ENCODE measurements around the gene NBR1. TPM values are rescaled to one million over a fixed set of nuclear protein-coding genes. Genes with fewer than 3 reads are reported as not detected.
"Not testable (repeated sequence)": the region's sequence is repeated elsewhere in the genome, so short reads cannot be mapped to it uniquely, and the experiment has no call there.

The NBR1 gene
- total RNA-seq, 1 donor from 2014 or later: 62.7 TPM

GRCh38 chr17:43224146-43224705 lies 53.2 kb downstream of the NBR1 start:
- Mint-ChIP-seq H3K9me3 (ENCODE audit: low read depth) (no peaks in the 10 kb centered on the region), H3K36me3 (ENCODE audit: low read depth) (peaks cover 6% of the 10 kb centered on the region), H3K4me3 (ENCODE audit: unreplicated experiment) (no peak overlapping the region), H3K27me3 (ENCODE audit: low read depth) (no peaks in the 10 kb centered on the region), H3K4me1 (ENCODE audit: low read depth) (peaks cover 3% of the 10 kb centered on the region), H3K27ac (ENCODE audit: unreplicated experiment) (no peak overlapping the region)
- TF ChIP-seq, protein P1, sequence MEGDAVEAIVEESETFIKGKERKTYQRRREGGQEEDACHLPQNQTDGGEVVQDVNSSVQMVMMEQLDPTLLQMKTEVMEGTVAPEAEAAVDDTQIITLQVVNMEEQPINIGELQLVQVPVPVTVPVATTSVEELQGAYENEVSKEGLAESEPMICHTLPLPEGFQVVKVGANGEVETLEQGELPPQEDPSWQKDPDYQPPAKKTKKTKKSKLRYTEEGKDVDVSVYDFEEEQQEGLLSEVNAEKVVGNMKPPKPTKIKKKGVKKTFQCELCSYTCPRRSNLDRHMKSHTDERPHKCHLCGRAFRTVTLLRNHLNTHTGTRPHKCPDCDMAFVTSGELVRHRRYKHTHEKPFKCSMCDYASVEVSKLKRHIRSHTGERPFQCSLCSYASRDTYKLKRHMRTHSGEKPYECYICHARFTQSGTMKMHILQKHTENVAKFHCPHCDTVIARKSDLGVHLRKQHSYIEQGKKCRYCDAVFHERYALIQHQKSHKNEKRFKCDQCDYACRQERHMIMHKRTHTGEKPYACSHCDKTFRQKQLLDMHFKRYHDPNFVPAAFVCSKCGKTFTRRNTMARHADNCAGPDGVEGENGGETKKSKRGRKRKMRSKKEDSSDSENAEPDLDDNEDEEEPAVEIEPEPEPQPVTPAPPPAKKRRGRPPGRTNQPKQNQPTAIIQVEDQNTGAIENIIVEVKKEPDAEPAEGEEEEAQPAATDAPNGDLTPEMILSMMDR (IDR thresholded peaks at IDR 0.05): no peak
- peak; percentile 50 for DNase-seq (ENCODE audit: low spot score)

DNA sequence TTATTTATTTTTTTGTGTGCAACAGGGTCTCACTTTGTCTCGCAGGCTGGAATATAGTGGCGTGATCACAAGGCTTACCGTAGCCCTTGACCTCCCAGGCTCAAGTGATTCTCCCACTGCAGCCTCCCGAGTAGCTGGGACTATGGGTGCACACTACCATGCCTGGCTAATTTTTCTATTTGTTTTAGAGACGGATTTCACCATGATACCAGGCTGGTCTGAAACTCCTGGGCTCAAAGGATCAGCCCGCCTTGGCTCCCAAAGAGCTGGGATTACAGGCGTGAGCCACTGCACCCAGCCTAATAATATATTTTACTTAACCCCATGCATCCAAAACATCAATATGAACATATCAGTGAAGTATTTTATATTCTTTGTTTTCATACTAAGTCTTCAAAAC lies 55.4 kb downstream of the NBR1 start:
- DNase-seq (ENCODE audit: low spot score): peak; percentile 7

DNA sequence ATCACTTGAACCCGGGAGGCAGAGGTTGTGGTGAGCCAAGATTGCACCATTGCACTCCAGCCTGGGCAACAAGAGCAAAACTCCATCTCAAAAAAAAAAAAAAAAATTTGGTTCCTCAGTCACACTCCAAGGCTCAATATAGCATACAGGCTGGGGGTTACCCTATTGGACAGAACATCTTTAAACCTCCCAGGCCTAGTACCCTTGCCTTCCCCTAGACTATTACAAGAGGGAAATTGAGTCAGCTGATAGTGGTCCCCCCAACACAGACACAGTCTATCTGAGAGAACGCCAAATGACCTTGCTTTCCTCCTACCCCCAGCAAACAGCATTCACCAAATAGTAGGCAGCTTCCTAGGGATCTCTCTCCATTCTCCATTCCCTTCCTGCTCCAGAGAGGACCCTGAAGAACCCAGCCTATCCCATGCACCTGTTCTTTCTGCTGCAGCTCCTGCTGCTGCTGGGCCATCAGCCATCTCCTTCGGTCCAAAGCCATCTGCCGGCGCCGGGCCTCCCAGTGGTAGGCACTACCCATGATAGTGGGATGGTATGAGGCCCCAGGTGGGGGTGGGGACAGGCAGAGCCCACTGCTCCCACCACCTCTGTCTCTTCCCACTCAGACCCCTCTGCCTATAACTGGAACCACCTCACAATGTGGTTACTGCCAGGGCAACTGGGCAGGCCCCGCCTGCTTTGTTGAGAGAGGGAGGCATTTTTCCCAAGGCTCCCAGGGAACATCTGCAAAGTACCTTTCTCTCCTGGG lies 57.2 kb downstream of the NBR1 start, which contains the start of gene CCDC200:
TSS of gene CCDC200 (minus strand) at position 604 of the 763 bp plus-strand sequence. CDS start at position 535, 69 bp downstream.
- not testable (repeated sequence) for DNase-seq (ENCODE audit: low spot score); H3K27me3 Mint-ChIP-seq (ENCODE audit: low read depth); H3K4me3 Mint-ChIP-seq (ENCODE audit: unreplicated experiment); H3K27ac Mint-ChIP-seq (ENCODE audit: unreplicated experiment); H3K4me1 Mint-ChIP-seq (ENCODE audit: low read depth); H3K9me3 Mint-ChIP-seq (ENCODE audit: low read depth); H3K36me3 Mint-ChIP-seq (ENCODE audit: low read depth)

More for the DNA sequence above, 55.4 kb downstream of the NBR1 start:
- Mint-ChIP-seq H3K27ac (ENCODE audit: unreplicated experiment) (no peak overlapping the region), H3K27me3 (ENCODE audit: low read depth) (no peaks in the 10 kb centered on the region), H3K9me3 (ENCODE audit: low read depth) (no peaks in the 10 kb centered on the region), H3K4me1 (ENCODE audit: low read depth) (no peaks in the 10 kb centered on the region), H3K36me3 (ENCODE audit: low read depth) (peaks cover 2% of the 10 kb centered on the region), H3K4me3 (ENCODE audit: unreplicated experiment) (no peak overlapping the region)
- TF ChIP-seq, protein P1 (IDR thresholded peaks at IDR 0.05): no peak

DNA sequence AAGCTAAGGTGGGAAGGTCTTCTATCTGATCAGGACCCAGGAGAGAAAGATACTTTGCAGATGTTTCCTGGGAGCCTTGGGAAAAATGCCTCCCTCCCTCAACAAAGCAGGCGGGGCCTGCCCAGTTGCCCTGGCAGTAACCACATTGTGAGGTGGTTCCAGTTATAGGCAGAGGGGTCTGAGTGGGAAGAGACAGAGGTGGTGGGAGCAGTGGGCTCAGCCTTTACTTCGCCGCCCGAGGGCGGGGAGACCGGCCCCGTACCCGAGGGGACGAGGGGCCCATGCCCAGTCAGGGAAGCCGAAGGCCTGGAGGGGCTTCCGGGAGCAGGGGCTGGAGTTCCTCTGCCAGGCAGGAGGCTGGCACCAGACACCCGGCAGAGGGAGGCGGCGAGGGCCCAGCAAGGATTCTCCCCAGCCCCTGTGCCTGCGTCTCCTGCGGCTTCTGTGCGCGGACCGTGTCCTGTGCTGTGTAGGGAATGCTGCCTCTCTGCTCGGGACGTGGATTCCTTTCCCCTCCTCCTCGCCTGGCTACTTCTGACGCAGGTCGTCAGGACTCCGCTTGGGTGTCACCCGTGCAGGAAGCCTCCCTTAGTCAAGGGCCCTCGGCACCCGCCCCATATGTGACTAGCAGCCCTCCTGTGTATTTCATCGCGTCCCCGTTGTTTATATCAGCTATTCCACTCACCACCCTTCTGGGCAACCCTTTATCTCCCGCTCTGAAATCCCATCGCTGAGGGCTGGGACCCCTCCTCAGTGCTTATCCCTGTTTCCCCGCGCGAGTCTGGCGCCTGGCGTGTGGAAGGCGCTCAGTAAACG lies 60.4 kb downstream of the NBR1 start:
- H3K4me3 Mint-ChIP-seq (ENCODE audit: unreplicated experiment); H3K27me3 Mint-ChIP-seq (ENCODE audit: low read depth); H3K36me3 Mint-ChIP-seq (ENCODE audit: low read depth); H3K4me1 Mint-ChIP-seq (ENCODE audit: low read depth); H3K27ac Mint-ChIP-seq (ENCODE audit: unreplicated experiment); H3K9me3 Mint-ChIP-seq (ENCODE audit: low read depth): not testable (repeated sequence)
- DNase-seq (ENCODE audit: low spot score): peak; percentile 33

GRCh38 chr17:43232021-43232699 lies 61.1 kb downstream of the NBR1 start:
- H3K27me3 Mint-ChIP-seq (ENCODE audit: low read depth); H3K4me3 Mint-ChIP-seq (ENCODE audit: unreplicated experiment); H3K36me3 Mint-ChIP-seq (ENCODE audit: low read depth); H3K4me1 Mint-ChIP-seq (ENCODE audit: low read depth); H3K27ac Mint-ChIP-seq (ENCODE audit: unreplicated experiment); H3K9me3 Mint-ChIP-seq (ENCODE audit: low read depth): not testable (repeated sequence)
- peak; percentile 100 for DNase-seq (ENCODE audit: low spot score)

GRCh38 chr17:43233263-43233662 lies 62.2 kb downstream of the NBR1 start:
- H3K36me3 Mint-ChIP-seq (ENCODE audit: low read depth); H3K27ac Mint-ChIP-seq (ENCODE audit: unreplicated experiment); H3K27me3 Mint-ChIP-seq (ENCODE audit: low read depth); H3K4me1 Mint-ChIP-seq (ENCODE audit: low read depth); H3K4me3 Mint-ChIP-seq (ENCODE audit: unreplicated experiment); H3K9me3 Mint-ChIP-seq (ENCODE audit: low read depth); DNase-seq (ENCODE audit: low spot score): not testable (repeated sequence)

- H3K36me3 Mint-ChIP-seq (ENCODE audit: low read depth); H3K27me3 Mint-ChIP-seq (ENCODE audit: low read depth); H3K27ac Mint-ChIP-seq (ENCODE audit: unreplicated experiment); DNase-seq (ENCODE audit: low spot score); H3K9me3 Mint-ChIP-seq (ENCODE audit: low read depth); H3K4me1 Mint-ChIP-seq (ENCODE audit: low read depth); H3K4me3 Mint-ChIP-seq (ENCODE audit: unreplicated experiment): not testable (repeated sequence)
Measured at GRCh38 chr17:43233877-43234276, 62.9 kb downstream of the NBR1 start, which contains the start of gene RNU2-1. Gene RNU2-1 (minus strand): TSS chr17:43233977.

- not testable (repeated sequence) for H3K27ac Mint-ChIP-seq (ENCODE audit: unreplicated experiment); DNase-seq (ENCODE audit: low spot score); H3K36me3 Mint-ChIP-seq (ENCODE audit: low read depth); H3K27me3 Mint-ChIP-seq (ENCODE audit: low read depth); H3K9me3 Mint-ChIP-seq (ENCODE audit: low read depth); H3K4me3 Mint-ChIP-seq (ENCODE audit: unreplicated experiment); H3K4me1 Mint-ChIP-seq (ENCODE audit: low read depth)
Measured at GRCh38 chr17:43239597-43239996, 68.6 kb downstream of the NBR1 start.

GRCh38 chr17:43240596-43241352 lies 69.8 kb downstream of the NBR1 start:
- H3K4me1 Mint-ChIP-seq (ENCODE audit: low read depth); H3K9me3 Mint-ChIP-seq (ENCODE audit: low read depth); H3K27me3 Mint-ChIP-seq (ENCODE audit: low read depth); DNase-seq (ENCODE audit: low spot score); H3K36me3 Mint-ChIP-seq (ENCODE audit: low read depth); H3K4me3 Mint-ChIP-seq (ENCODE audit: unreplicated experiment); H3K27ac Mint-ChIP-seq (ENCODE audit: unreplicated experiment): not testable (repeated sequence)

DNA sequence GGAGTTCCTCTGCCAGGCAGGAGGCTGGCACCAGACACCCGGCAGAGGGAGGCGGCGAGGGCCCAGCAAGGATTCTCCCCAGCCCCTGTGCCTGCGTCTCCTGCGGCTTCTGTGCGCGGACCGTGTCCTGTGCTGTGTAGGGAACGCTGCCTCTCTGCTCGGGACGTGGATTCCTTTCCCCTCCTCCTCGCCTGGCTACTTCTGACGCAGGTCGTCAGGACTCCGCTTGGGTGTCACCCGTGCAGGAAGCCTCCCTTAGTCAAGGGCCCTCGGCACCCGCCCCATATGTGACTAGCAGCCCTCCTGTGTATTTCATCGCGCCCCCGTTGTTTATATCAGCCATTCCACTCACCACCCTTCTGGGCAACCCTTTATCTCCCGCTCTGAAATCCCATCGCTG lies 75.4 kb downstream of the NBR1 start:
- peak; percentile 97 for DNase-seq (ENCODE audit: low spot score)
- not testable (repeated sequence) for H3K27ac Mint-ChIP-seq (ENCODE audit: unreplicated experiment); H3K4me3 Mint-ChIP-seq (ENCODE audit: unreplicated experiment); H3K27me3 Mint-ChIP-seq (ENCODE audit: low read depth); H3K36me3 Mint-ChIP-seq (ENCODE audit: low read depth); H3K4me1 Mint-ChIP-seq (ENCODE audit: low read depth); H3K9me3 Mint-ChIP-seq (ENCODE audit: low read depth)

All from chondrocyte (in vitro differentiated cells).